HCT116 (cell line): ENCODE data around the gene HOXC6.

ENCODE experiments used
- ATF3 ChIP-seq: IDR thresholded peaks from 2 replicates; pipeline ENCODE4 v1.6.1; 2012
- CEBPB ChIP-seq: IDR thresholded peaks from 2 replicates; pipeline ENCODE4 v1.6.1; 2012; ENCODE audit warnings: low read depth
- EZH2 ChIP-seq: fragments of 200-600 bp; sonication (generic); IDR thresholded peaks from 2 replicates; pipeline ENCODE4 v1.6.1; 2017; ENCODE audit warnings: antibody characterized with exemption, mixed run types
- EZH2phosphoT487 ChIP-seq: fragments of 200-600 bp; IDR thresholded peaks from 2 replicates; pipeline ENCODE4 v1.6.1; 2018; ENCODE audit warnings: antibody characterized with exemption, borderline replicate concordance
- POLR2A ChIP-seq: IDR thresholded peaks from 2 replicates; pipeline ENCODE4 v1.7.0; 2011; ENCODE audit warnings: borderline replicate concordance; ENCODE audit not compliant: insufficient read depth, insufficient read length; ENCODE audit errors: extremely low read depth
- POLR2AphosphoS5 ChIP-seq: IDR thresholded peaks from 2 replicates; pipeline ENCODE4 v1.6.1; 2011; ENCODE audit warnings: mild to moderate bottlenecking, low read depth, low read length, moderate library complexity
- RAD21 ChIP-seq: IDR thresholded peaks from 2 replicates; pipeline ENCODE4 v1.6.1; 2012; ENCODE audit warnings: low read depth, mild to moderate bottlenecking
- SRF ChIP-seq: IDR thresholded peaks from 2 replicates; pipeline ENCODE4 v1.6.1; 2012; ENCODE audit warnings: low read depth
- TCF7L2 ChIP-seq: IDR thresholded peaks from 2 replicates; pipeline ENCODE4 v1.7.0; 2011; ENCODE audit warnings: borderline replicate concordance, inconsistent platforms; ENCODE audit not compliant: insufficient read depth, insufficient read length; ENCODE audit errors: extremely low read depth
- YY1 ChIP-seq: IDR thresholded peaks from 2 replicates; pipeline ENCODE4 v1.6.1; 2011; ENCODE audit warnings: low read length, low read depth, moderate library complexity, mild to moderate bottlenecking; ENCODE audit not compliant: insufficient replicate concordance; ENCODE audit errors: extremely low read depth
- ZNF274 ChIP-seq: fragments of 200-500 bp; sonication (Bioruptor generic); IDR thresholded peaks from 2 replicates; pipeline ENCODE4 v1.6.1; 2014; ENCODE audit warnings: mild to moderate bottlenecking, low read depth, low read length, inconsistent platforms
- TF ChIP-seq, protein P1 (sequence below), 3 experiments: fragments of 200-600 bp in 1 of 3; sonication (generic) in 1 of 3; IDR thresholded peaks in 2 of 3; conservative IDR thresholded peaks in 1 of 3; 2 replicates each; pipeline ENCODE4 v1.5.1; 2012 to 2017; ENCODE audit warnings: low read depth in 2 of 3, low read length in 2 of 3, antibody characterized with exemption in 1 of 3, borderline replicate concordance in 1 of 3, control low read depth in 1 of 3, mild to moderate bottlenecking in 1 of 3, mixed read lengths in 1 of 3, mixed run types in 1 of 3, moderate library complexity in 1 of 3; ENCODE audit not compliant: insufficient read depth in 1 of 3
- TF ChIP-seq, protein P2 (sequence below): IDR thresholded peaks from 2 replicates; pipeline ENCODE4 v1.6.1; 2011; ENCODE audit warnings: mild to moderate bottlenecking, low read length, moderate library complexity; ENCODE audit not compliant: insufficient replicate concordance; ENCODE audit errors: extremely low read depth

- TF ChIP-seq RAD21 (no peak), POLR2AphosphoS5 (no peak), ZNF274 (no peak), YY1 (no peak), POLR2A (no peak), TCF7L2 (no peak), CEBPB (no peak), EZH2phosphoT487 (no peak), SRF (no peak), EZH2 (no peak), ATF3 (no peak)
- TF ChIP-seq, protein P1, sequence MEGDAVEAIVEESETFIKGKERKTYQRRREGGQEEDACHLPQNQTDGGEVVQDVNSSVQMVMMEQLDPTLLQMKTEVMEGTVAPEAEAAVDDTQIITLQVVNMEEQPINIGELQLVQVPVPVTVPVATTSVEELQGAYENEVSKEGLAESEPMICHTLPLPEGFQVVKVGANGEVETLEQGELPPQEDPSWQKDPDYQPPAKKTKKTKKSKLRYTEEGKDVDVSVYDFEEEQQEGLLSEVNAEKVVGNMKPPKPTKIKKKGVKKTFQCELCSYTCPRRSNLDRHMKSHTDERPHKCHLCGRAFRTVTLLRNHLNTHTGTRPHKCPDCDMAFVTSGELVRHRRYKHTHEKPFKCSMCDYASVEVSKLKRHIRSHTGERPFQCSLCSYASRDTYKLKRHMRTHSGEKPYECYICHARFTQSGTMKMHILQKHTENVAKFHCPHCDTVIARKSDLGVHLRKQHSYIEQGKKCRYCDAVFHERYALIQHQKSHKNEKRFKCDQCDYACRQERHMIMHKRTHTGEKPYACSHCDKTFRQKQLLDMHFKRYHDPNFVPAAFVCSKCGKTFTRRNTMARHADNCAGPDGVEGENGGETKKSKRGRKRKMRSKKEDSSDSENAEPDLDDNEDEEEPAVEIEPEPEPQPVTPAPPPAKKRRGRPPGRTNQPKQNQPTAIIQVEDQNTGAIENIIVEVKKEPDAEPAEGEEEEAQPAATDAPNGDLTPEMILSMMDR (IDR thresholded peaks at IDR 0.05 in 2 of 3, conservative IDR thresholded peaks at IDR 0.05 in 1 of 3; ENCODE audit: borderline replicate concordance in 1 of 3, insufficient read depth in 1 of 3, low read depth in 2 of 3, low read length in 2 of 3), result no peak
- TF ChIP-seq, protein P2, sequence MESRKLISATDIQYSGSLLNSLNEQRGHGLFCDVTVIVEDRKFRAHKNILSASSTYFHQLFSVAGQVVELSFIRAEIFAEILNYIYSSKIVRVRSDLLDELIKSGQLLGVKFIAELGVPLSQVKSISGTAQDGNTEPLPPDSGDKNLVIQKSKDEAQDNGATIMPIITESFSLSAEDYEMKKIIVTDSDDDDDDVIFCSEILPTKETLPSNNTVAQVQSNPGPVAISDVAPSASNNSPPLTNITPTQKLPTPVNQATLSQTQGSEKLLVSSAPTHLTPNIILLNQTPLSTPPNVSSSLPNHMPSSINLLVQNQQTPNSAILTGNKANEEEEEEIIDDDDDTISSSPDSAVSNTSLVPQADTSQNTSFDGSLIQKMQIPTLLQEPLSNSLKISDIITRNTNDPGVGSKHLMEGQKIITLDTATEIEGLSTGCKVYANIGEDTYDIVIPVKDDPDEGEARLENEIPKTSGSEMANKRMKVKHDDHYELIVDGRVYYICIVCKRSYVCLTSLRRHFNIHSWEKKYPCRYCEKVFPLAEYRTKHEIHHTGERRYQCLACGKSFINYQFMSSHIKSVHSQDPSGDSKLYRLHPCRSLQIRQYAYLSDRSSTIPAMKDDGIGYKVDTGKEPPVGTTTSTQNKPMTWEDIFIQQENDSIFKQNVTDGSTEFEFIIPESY, result no peak
Observed at GRCh38 chr12:53991077-53991460, 37.2 kb upstream of the HOXC6 start.
